ENCODE results near the gene ZNF845. TPM values are rescaled to one million over a fixed set of nuclear protein-coding genes. Genes with fewer than 3 reads are reported as not detected.
"Not testable (repeated sequence)": the region's sequence is repeated elsewhere in the genome, so short reads cannot be mapped to it uniquely, and the experiment has no call there.

The ZNF845 gene
- total RNA-seq: 5.6 and 5.9 TPM in 2 replicates

GRCh38 chr19:53333463-53334449 lies at the start of gene ZNF845:
Gene ZNF845 (plus strand): TSS chr19:53333749. CDS start chr19:53341308, 7,559 bp downstream.
- Mint-ChIP-seq H3K9me3 (peaks cover 47% of the 10 kb centered on the region), H3K4me1 (ENCODE audit: low read depth) (peaks cover 5% of the 10 kb centered on the region), H3K27ac (peak within 1 kb of the TSS; percentile 87), H3K27me3 (ENCODE audit: low read depth) (no peaks in the 10 kb centered on the region), H3K4me3 (ENCODE audit: low read depth) (peak within 1 kb of the TSS; percentile 89), H3K36me3 (ENCODE audit: low read depth) (peaks cover 42% of the 10 kb centered on the region)
- intact Hi-C loops (cut with micrococcal nuclease): loop anchor here (1.0 to 10.0 kb wide), 4 partner anchors 32 to 599 kb away; partner anchors contain the start of genes ZNF525, ZNF611 and ZNF765
- DNase-seq (ENCODE audit: low spot score): peak; percentile 95

GRCh38 chr19:53285087-53285486 lies 48.5 kb upstream of the ZNF845 start:
- DNase-seq (ENCODE audit: low spot score): no peak
- Mint-ChIP-seq H3K27me3 (ENCODE audit: low read depth) (no peaks in the 10 kb centered on the region), H3K36me3 (ENCODE audit: low read depth) (no peaks in the 10 kb centered on the region), H3K4me1 (ENCODE audit: low read depth) (no peaks in the 10 kb centered on the region), H3K27ac (no peak overlapping the region), H3K4me3 (ENCODE audit: low read depth) (no peak overlapping the region), H3K9me3 (peaks cover 33% of the 10 kb centered on the region)
- intact Hi-C loops (cut with micrococcal nuclease): no loop called here

DNA sequence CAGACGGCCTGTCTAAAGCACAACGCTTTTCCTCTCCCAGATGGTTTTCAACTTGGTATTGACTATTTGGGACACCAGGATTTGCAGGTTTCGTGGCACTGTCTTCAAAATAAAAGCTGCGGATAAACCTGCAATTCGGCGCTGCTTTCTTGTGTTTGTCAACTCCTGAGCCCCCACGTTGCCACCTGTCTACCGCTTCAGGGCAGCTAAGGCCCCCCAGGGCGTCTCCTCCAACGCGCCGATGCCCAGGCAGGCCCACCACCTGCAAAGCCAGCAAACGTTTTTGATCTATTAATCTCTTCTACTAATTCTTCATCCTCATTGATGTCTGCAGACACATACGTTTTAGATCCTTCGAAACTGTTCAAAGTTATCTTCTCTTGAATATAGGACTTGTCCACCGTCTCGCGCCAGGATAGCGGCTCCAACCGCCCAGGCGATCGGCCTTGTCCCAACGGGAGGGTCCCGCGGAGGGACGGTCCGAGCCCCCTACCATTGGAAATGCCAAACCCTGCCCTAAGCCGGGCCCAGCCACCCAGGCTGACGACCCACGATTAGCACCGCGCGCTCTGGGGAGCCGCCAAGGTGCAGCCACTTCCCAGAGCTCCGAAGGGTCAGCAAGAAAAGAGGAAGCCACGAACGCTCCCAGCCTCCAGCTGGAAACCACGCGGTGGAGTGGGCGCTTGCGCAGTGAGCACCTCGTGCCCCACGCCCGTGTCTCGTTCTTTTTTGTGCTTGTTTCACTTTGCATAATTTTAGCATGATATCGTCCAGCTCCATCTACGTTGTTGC lies 42.6 kb upstream of the ZNF845 start:
- no peaks in the 10 kb centered on the region for H3K36me3 Mint-ChIP-seq (ENCODE audit: low read depth)
- no peak overlapping the region for H3K27ac Mint-ChIP-seq
- no peak for DNase-seq (ENCODE audit: low spot score)
- intact Hi-C loops (cut with micrococcal nuclease): no loop called here
- H3K4me3 Mint-ChIP-seq (ENCODE audit: low read depth): no peak overlapping the region
- H3K9me3 Mint-ChIP-seq: peaks cover 64% of the 10 kb centered on the region
- H3K27me3 Mint-ChIP-seq (ENCODE audit: low read depth): no peaks in the 10 kb centered on the region
- no peaks in the 10 kb centered on the region for H3K4me1 Mint-ChIP-seq (ENCODE audit: low read depth)

DNA sequence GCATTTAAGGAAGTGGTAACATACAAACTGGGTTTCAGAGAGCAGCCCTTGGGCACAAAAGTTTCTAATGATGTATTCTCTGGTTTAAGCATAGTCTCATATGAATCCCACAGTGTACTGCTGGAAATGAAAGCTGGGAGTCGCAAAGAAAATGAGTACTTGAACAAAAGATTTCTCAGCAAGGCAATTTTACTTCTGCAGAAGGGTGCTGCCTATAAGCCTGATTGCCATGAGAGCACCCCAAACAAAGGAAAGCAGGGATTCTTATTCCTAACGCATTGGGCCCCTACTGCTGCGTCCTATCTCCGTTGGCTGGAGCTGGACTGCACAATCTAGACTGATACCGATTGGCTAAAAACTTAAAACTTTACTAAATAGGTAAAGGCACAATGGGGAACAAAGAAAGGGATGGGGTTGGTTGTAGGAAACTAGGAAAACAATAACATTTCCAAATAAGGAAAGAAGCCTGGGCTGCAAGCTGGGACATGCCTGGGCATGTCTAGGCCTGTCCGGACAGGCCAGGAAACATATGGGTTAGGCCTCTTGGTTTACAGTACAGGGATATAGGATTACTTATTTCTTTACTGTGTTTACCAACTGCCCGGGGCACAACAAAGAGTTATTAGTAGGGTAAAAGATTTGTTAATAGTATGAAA lies 38.6 kb upstream of the ZNF845 start:
- intact Hi-C loops (cut with micrococcal nuclease): no loop called here
- H3K27me3 Mint-ChIP-seq (ENCODE audit: low read depth): no peaks in the 10 kb centered on the region
- no peak overlapping the region for H3K4me3 Mint-ChIP-seq (ENCODE audit: low read depth)
- no peak for DNase-seq (ENCODE audit: low spot score)
- H3K4me1 Mint-ChIP-seq (ENCODE audit: low read depth): no peaks in the 10 kb centered on the region
- no peak overlapping the region for H3K27ac Mint-ChIP-seq
- H3K36me3 Mint-ChIP-seq (ENCODE audit: low read depth): no peaks in the 10 kb centered on the region
- peaks cover 67% of the 10 kb centered on the region for H3K9me3 Mint-ChIP-seq

DNA sequence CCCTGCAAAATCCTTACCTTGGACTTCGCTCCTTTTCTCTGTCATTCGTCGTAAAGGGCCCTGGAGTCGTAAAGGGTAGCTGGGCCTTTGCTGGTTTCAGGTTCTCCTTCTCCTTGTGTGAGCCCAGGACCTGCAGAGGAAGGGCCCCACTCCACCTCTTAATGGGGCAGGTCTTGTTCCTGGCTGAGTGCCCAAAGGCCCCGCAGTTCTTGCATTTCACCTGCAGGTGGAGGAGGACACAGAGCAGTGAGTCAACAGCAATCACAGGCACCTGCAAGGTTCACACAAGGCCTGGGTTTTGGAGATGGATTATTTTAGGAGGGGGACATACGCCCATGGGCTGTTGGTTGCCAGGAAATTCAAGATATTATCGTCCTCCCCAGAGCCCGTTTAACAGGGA lies 32.2 kb upstream of the ZNF845 start:
- H3K27ac Mint-ChIP-seq; H3K27me3 Mint-ChIP-seq (ENCODE audit: low read depth); H3K4me3 Mint-ChIP-seq (ENCODE audit: low read depth); DNase-seq (ENCODE audit: low spot score); H3K4me1 Mint-ChIP-seq (ENCODE audit: low read depth); H3K36me3 Mint-ChIP-seq (ENCODE audit: low read depth); intact Hi-C loops (cut with micrococcal nuclease): not testable (repeated sequence)
- H3K9me3 Mint-ChIP-seq: peaks cover 60% of the 10 kb centered on the region

DNA sequence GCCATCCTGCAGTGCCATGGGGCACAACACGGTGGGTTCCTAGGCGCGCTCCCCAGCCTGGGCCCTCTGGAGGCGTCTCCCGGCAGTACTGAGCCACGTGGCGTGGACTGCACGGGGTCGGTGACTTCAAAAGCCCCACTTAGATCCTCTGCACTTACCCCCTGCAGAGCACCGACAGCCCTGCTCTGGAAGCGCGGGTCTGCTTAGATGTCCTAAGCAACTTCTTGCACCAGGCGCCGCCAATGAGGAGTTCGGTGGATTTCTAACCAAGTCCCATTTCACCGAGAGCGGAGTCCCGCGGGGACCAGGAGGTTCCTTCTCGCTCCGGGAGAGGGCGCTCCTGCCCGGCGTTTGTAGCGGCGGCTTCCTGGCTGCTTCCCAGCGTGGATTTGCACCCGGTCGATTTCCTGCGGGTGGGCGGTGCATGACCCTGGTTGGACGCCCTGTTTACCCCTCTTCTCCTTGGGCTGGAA lies 25.2 kb upstream of the ZNF845 start:
- H3K9me3 Mint-ChIP-seq: peaks cover 81% of the 10 kb centered on the region
- intact Hi-C loops (cut with micrococcal nuclease): no loop called here
- DNase-seq (ENCODE audit: low spot score): no peak
- H3K4me1 Mint-ChIP-seq (ENCODE audit: low read depth): no peaks in the 10 kb centered on the region
- H3K36me3 Mint-ChIP-seq (ENCODE audit: low read depth): no peaks in the 10 kb centered on the region
- H3K27me3 Mint-ChIP-seq (ENCODE audit: low read depth): no peaks in the 10 kb centered on the region
- no peak overlapping the region for H3K27ac Mint-ChIP-seq
- no peak overlapping the region for H3K4me3 Mint-ChIP-seq (ENCODE audit: low read depth)

GRCh38 chr19:53311044-53311443 lies 22.5 kb upstream of the ZNF845 start:
- peaks cover 73% of the 10 kb centered on the region for H3K9me3 Mint-ChIP-seq
- no peaks in the 10 kb centered on the region for H3K4me1 Mint-ChIP-seq (ENCODE audit: low read depth)
- no peaks in the 10 kb centered on the region for H3K36me3 Mint-ChIP-seq (ENCODE audit: low read depth)
- no peak overlapping the region for H3K4me3 Mint-ChIP-seq (ENCODE audit: low read depth)
- no peaks in the 10 kb centered on the region for H3K27me3 Mint-ChIP-seq (ENCODE audit: low read depth)
- intact Hi-C loops (cut with micrococcal nuclease): no loop called here
- DNase-seq (ENCODE audit: low spot score): no peak
- H3K27ac Mint-ChIP-seq: no peak overlapping the region

- peaks cover 72% of the 10 kb centered on the region for H3K9me3 Mint-ChIP-seq
- H3K4me3 Mint-ChIP-seq (ENCODE audit: low read depth): no peak overlapping the region
- H3K27ac Mint-ChIP-seq: no peak overlapping the region
- H3K36me3 Mint-ChIP-seq (ENCODE audit: low read depth): no peaks in the 10 kb centered on the region
- no peaks in the 10 kb centered on the region for H3K4me1 Mint-ChIP-seq (ENCODE audit: low read depth)
- DNase-seq (ENCODE audit: low spot score): no peak
- intact Hi-C loops (cut with micrococcal nuclease): no loop called here
- H3K27me3 Mint-ChIP-seq (ENCODE audit: low read depth): no peaks in the 10 kb centered on the region
These were observed 21.7 kb upstream of the ZNF845 start for GRCh38 chr19:53311897-53312296.

DNA sequence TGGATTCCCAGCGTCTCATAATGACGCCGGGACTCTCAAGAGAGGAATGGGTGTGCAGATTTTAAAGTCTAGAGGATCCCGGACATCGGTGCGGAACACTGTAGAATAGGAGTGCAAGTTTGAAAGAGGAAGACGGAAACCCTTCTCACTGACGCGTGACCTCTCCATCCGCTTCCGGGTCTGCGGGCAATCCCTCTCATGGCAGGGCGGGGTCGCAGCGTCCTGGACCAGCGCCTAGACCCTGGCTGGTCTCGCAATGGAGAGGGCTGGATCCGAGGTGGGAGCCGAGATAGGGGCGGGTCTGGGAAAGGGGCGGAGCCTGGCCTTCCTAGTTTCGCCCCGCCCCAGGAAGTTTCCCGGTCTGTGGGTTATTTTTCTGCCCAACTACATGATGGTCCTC lies 4.6 kb upstream of the ZNF845 start:
- no peak overlapping the region for H3K27ac Mint-ChIP-seq

GRCh38 chr19:53332484-53332883 lies 1.1 kb upstream of the ZNF845 start:
- no peak for DNase-seq (ENCODE audit: low spot score)
- no peak overlapping the region for H3K27ac Mint-ChIP-seq
- peaks cover 29% of the 10 kb centered on the region for H3K36me3 Mint-ChIP-seq (ENCODE audit: low read depth)
- intact Hi-C loops (cut with micrococcal nuclease): loop anchor here (2.0 to 10.0 kb wide), 3 partner anchors 62 to 598 kb away; partner anchors contain the start of genes ZNF611 and ZNF765
- H3K4me1 Mint-ChIP-seq (ENCODE audit: low read depth): peaks cover 5% of the 10 kb centered on the region
- H3K4me3 Mint-ChIP-seq (ENCODE audit: low read depth): peak overlapping the region; percentile 74
- peaks cover 48% of the 10 kb centered on the region for H3K9me3 Mint-ChIP-seq
- H3K27me3 Mint-ChIP-seq (ENCODE audit: low read depth): no peaks in the 10 kb centered on the region

More for the DNA sequence above, 4.6 kb upstream of the ZNF845 start:
- intact Hi-C loops (cut with micrococcal nuclease): no loop called here
- Mint-ChIP-seq H3K36me3 (ENCODE audit: low read depth) (peaks cover 4% of the 10 kb centered on the region), H3K9me3 (peaks cover 63% of the 10 kb centered on the region), H3K27me3 (ENCODE audit: low read depth) (no peaks in the 10 kb centered on the region), H3K4me1 (ENCODE audit: low read depth) (no peaks in the 10 kb centered on the region), H3K4me3 (ENCODE audit: low read depth) (no peak overlapping the region)
- DNase-seq (ENCODE audit: low spot score): no peak

DNA sequence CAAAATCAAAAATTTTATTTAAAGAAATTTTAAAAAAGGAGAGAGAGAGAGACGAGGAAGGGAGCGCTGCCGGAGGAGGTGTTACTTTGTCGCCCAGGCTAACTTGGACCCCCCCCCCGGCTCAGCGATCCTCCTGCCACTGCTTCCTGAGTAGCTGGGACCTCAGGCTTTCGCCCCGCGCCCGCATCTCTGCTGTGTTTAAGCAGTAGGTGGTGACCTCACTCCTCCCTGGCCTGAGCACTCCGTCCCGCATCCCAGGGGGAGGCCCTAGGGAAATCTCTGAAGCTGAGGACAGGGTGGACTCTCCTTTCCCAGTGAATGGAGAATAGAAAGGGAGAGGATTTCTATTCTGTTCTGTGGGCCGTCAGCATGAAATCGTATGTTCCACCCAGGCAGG lies 485 bp upstream of the ZNF845 start:
- Mint-ChIP-seq H3K4me1 (ENCODE audit: low read depth) (peaks cover 5% of the 10 kb centered on the region), H3K27ac (peak overlapping the region; percentile 87), H3K4me3 (ENCODE audit: low read depth) (peak overlapping the region; percentile 89), H3K27me3 (ENCODE audit: low read depth) (no peaks in the 10 kb centered on the region), H3K9me3 (peaks cover 48% of the 10 kb centered on the region), H3K36me3 (ENCODE audit: low read depth) (peaks cover 35% of the 10 kb centered on the region)
- intact Hi-C loops (cut with micrococcal nuclease): loop anchor here (1.0 to 10.0 kb wide), 4 partner anchors 32 to 598 kb away; partner anchors contain the start of genes ZNF525, ZNF611 and ZNF765
- no peak for DNase-seq (ENCODE audit: low spot score)

DNA sequence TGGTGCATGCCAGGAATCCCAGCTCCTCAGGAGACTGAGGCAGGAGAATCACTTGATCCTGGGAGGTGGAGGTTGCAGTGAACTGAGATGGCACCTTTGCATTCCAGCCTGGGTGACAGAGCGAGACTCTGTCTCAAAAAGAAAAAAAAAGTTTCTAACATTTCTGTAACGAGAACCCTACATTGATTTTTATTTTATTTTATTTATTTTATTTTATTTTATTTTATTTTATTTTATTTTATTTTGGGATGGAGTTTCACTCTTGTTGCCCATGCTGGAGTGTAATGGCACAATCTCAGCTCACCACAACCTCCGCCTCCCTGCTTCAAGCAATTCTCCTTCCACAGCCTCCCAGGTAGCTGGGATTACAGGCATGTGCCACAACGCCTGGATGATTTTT lies 10.9 kb downstream of the ZNF845 start:
- H3K4me1 Mint-ChIP-seq (ENCODE audit: low read depth); H3K4me3 Mint-ChIP-seq (ENCODE audit: low read depth); H3K27ac Mint-ChIP-seq; DNase-seq (ENCODE audit: low spot score); intact Hi-C loops (cut with micrococcal nuclease); H3K27me3 Mint-ChIP-seq (ENCODE audit: low read depth): not testable (repeated sequence)
- Mint-ChIP-seq H3K9me3 (peaks cover 75% of the 10 kb centered on the region), H3K36me3 (ENCODE audit: low read depth) (peaks cover 97% of the 10 kb centered on the region)
